GM19438 (cell line): Measurements from ENCODE around the gene AHNAK2.

Experiments used
- ATAC-seq: cut with Tn5 transposase; IDR thresholded peaks from one replicate; pipeline ENCODE4 v1.9.1; 2021; ENCODE audit warnings: low read depth; ENCODE audit not compliant: unreplicated experiment

The AHNAK2 gene

GRCh38 chr14:104942586-104942985, 35.6 kb downstream of the AHNAK2 start:
- no peak for ATAC-seq

DNA sequence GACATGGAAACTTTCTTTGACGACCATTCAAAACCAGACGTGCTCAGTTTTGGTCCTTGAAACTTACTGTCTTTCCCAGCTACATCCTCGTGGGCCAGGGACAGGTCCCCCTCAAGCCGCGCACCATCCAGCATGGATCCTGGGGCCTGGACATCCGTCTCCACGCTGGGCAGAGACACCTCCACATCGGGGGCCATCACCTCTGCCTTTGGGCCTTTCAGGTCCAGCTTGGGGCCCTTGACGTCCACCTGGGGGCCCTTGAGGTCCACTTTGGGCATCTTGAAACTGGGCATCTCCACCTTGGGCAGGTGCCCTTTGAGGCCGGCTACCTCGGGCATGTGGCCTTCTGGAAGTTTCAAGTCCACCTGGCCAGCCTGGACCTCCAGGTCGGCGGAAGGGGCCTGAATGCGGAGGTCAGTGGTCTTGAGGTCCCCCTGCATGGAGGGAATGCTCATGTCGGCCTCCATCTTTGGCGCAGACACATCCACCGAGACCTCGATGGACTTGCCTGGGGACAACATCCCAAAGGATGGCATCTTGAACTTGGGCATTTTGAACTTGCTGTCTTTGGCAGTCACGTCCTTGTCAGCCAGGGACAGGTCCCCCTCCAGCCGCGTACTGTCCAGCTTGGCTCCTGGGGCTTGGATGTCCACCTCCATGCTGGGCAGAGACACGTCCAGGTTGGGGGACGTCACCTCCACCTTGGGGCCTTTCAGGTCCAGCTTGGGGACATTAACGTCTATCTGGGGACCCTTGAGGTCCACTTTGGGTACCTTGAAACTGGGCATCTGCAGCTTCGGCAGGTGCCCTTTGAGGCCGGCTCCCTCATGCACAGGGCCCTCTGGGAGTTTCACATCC, 36.4 kb downstream of the AHNAK2 start:
- no peak for ATAC-seq

- no peak for ATAC-seq
These were observed 37.5 kb downstream of the AHNAK2 start for GRCh38 chr14:104940526-104941150.

DNA sequence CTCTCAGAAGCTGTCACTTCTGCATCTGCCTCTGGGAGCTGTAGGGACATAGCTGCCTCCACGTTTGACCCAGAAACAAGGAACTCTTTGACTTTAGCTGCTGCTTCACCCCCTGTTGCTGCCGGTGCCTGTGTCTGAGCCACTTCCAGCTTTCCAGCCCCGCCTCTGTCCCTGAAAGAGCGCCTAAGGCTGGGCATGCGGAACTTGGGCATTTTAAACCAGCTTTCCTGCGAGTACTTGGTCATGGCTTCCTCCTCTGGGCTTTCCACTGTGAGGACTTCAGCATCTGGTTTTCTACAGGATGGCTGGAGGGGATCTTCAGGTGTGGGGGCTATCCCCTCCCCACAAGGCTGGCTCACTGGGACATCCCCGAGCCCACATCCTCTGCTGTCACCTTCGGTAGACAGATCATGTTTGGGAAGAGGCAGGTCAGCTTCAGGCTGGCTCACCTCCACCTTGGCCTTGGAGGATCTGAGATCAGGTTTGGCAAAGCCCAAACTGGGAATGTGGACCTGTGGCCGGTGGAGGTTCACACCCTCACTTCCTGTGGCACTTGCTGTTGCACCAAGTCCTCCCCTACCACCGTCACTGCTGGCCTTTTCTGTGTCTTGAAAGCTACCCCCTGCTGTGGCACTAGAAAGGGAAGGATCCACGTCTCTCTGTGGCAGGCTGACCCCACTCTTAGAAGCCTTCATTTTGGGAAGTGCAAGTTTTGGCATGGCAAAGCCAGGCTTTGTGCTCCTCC, 38.3 kb downstream of the AHNAK2 start:
- ATAC-seq, result no peak

DNA sequence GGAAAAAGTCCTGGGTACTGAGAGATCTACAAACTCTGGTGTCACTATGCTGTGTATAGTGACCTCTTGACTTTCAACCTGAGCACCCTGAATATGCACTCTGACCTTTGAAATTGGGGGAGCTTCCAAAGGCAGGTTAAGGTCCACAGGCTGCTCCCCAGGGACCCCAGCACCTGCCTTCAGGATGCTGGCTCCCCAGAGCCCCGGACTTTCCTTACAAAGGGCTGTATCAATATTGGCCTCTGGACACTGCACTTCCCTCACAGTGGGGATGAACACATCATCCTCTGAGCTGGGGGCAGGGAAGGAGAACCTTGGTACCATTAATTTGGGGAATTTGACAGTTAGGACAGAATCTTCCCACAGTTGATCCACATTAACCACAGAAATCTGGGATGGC, 39.2 kb downstream of the AHNAK2 start:
- no peak for ATAC-seq

- ATAC-seq, result no peak
These were observed 39.7 kb downstream of the AHNAK2 start for GRCh38 chr14:104938436-104938835.

DNA sequence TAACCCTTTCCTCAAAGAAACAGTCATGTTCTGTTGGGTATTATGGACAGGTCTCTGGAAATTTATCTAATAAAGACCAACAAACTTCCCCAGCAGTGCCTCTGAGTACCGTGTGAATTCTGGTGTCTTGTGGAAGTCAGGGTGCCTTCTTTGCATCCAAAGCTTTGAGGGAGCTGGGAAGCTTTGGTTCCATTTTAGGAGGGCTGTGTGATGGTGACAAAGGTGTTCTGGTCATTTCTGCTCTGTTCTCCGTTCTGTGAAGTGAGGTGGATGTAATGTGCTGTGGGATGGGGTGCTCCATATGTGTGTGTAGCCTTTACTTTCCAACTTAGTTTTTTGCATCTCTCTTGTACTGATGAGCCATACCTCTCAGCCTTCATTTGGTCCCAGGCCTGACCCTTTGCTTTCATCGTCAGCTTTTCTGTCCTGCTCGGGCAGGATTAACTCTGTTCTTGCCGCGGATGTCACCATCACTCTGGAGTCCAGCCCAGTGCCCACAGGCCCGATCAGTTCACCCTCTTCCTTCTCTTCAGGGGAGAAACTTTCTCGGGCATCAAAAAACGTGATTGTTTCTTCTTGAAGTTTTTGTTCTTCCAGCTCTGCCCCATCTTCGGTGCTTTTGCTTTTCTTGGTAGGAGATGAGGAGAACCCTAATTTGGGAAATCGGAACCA, 40.3 kb downstream of the AHNAK2 start:
- ATAC-seq, result no peak

DNA sequence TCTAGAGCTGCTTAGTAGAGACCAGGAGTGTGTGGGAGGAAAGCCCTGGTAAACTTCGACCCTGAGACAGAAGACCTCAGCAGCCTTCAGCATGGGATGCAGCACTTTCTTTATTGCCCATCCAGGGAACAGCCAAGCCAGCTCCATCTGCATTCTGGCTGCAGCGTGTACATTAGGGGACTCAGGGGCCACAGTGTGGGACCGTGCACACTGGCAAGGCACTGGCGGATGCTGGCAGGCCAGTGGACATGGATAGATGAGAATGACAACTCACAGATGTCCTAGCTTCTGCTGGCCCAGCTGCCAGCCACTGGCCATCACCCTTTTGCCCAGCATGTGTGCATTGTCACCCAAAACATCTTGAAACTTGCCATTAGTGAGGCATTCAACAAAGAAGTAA, 41.0 kb downstream of the AHNAK2 start:
- no peak for ATAC-seq

- no peak for ATAC-seq
These were observed 41.6 kb downstream of the AHNAK2 start for GRCh38 chr14:104936361-104937155.

DNA sequence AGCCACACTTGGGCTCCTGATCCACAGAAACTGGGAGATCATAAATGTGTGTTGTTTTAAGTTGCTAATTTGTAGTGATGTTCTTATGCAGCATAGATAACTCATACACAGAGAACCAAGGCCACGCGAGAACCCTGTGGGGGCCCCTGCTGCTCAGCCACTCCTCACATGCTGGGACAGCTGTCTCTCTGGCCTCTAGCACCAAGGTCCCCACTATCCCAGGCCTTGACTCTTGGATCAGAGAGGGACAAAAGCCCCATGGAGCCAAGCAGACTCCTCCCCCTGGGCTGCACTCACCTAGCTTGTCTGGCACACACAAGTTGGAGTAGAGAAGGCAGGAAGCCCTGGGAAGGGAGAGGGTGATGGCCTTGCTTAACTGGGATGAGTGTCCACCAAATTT, 42.2 kb downstream of the AHNAK2 start:
- ATAC-seq, result no peak

- ATAC-seq, result no peak
These were observed 43.0 kb downstream of the AHNAK2 start for GRCh38 chr14:104935026-104935650.

DNA sequence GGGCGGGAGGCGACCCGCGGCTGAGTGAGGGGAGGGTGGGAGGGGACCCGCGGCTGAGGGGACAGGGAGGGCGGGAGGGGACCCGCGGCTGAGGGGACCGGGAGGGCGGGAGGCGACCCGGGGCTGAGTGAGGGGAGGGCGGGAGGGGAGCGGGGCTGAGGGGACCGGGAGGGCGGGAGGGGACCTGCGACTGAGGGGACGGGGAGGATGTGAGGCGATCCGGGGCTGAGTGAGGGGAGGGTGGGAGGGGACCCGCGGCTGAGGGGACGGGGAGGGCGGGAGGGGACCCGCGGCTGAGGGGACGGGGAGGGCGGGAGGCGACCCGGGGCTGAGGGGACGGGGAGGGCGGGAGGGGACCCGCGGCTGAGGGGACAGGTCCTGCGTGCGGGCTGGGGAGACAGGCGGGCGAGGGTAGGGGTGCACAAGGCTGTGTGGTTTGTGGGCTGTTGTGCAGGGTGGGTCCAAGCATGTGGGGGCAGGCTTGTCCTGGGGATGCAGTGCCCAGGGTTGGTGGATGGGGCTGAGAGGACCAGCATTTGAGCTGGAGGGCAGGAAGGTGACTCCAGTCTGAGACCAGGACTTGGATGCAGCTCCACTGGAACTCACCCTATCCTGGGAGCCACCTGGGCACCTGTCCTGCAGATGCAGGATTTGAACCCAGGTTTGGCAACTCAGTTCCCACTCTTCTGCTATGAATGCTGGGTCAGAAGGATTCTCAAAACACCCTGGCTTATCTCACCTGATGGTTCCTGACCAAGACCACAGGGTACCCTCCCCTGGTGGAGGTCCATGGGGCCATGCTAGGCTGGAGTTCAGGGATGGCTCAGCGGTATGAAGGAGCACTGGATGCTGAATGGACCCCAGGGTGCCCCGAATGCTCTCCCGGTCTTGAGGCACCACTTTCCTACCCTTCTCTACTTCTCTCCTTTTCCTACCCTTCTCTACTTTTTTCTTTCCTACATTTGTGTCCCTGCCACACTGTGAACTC, 44.1 kb downstream of the AHNAK2 start:
- ATAC-seq, result no peak

GRCh38 chr14:104932676-104933631, 45.2 kb downstream of the AHNAK2 start:
- ATAC-seq, result no peak

DNA sequence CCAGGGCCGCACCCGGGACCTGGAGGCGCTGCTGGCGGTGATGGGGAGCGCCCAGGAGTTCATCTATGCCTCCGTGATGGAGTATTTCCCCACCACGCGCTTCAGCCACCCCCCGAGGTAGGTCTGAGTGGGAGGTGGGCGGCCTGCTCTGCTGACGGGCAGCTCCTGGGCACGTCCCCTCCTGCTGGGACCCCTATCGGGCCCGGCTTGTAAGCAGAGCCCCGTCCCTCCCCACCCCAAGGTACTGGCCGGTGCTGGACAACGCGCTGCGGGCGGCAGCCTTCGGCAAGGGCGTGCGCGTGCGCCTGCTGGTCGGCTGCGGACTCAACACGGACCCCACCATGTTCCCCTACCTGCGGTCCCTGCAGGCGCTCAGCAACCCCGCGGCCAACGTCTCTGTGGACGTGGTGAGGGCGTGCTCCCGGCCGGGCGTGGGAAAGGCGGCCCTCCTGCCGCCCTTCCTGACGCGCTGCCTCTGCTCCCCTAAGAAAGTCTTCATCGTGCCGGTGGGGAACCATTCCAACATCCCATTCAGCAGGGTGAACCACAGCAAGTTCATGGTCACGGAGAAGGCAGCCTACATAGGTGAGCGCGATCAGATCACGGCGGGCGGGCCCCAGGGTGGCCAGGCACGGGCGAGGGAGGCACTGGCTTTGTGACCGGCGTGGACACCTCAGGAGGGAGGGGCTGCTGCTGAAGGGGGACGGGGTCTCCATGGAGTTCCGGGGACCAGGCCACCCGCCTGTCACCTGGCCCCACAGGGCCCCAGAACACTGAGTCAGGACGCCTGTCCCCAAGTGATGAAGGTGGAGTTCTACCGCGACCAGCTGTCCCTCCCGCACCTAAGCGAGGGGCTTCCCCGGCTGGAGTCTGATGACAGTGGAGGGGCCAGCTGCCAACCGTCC, 46.2 kb downstream of the AHNAK2 start:
- no peak for ATAC-seq

- ATAC-seq, result no peak
These were observed 46.8 kb downstream of the AHNAK2 start for GRCh38 chr14:104931304-104931770.
